Osteoblast (primary cell): Measurements from ENCODE around the gene INPP5A. TPM values are rescaled to one million over a fixed set of nuclear protein-coding genes. Genes with fewer than 3 reads are reported as not detected.

Experiments used
- DNase-seq: peaks from one replicate; pipeline ENCODE4 v3.0.0; 2011; ENCODE audit warnings: low spot score, mixed read lengths; ENCODE audit not compliant: insufficient read length; ENCODE audit errors: missing footprints
- H2AFZ ChIP-seq: 2 replicates; pipeline ENCODE4 v1.6.0; 2011; ENCODE audit warnings: mild to moderate bottlenecking, low read length
- H3K27ac ChIP-seq: 2 replicates; pipeline ENCODE4 v1.5.1; 2011; ENCODE audit warnings: mild to moderate bottlenecking, low read depth, low read length, moderate library complexity
- H3K27me3 ChIP-seq: 2 replicates; pipeline ENCODE4 v1.6.0; 2012; ENCODE audit warnings: mild to moderate bottlenecking, control low read depth, inconsistent platforms, low read length, moderate library complexity; ENCODE audit not compliant: insufficient read depth
- H3K36me3 ChIP-seq: 2 replicates; pipeline ENCODE4 v1.5.1; 2011; ENCODE audit warnings: mild to moderate bottlenecking, low read length, control low read depth, moderate library complexity; ENCODE audit not compliant: insufficient read depth
- H3K4me1 ChIP-seq: 2 replicates; pipeline ENCODE4 v1.5.1; 2011; ENCODE audit warnings: mild to moderate bottlenecking, low read length, control low read depth, moderate library complexity; ENCODE audit not compliant: insufficient read depth
- H3K4me2 ChIP-seq: 2 replicates; pipeline ENCODE4 v1.6.0; 2011; ENCODE audit warnings: mild to moderate bottlenecking, low read length; ENCODE audit not compliant: insufficient read depth
- H3K4me3 ChIP-seq: fragments of 200-600 bp; sonication (generic); 3 replicates; pipeline ENCODE4 v1.5.1; 2012; ENCODE audit warnings: mild to moderate bottlenecking, low read length, inconsistent platforms; ENCODE audit not compliant: insufficient read depth
- H3K79me2 ChIP-seq: 2 replicates; pipeline ENCODE4 v1.6.0; 2012; ENCODE audit warnings: mild to moderate bottlenecking, low read length, control low read depth, inconsistent platforms; ENCODE audit not compliant: insufficient read depth
- H3K9me3 ChIP-seq: 2 replicates; pipeline ENCODE4 v1.5.1; 2011; ENCODE audit warnings: low read depth, low read length, control low read depth
- H4K20me1 ChIP-seq: 2 replicates; pipeline ENCODE4 v1.6.0; 2012; ENCODE audit warnings: mild to moderate bottlenecking, low read length, control low read depth; ENCODE audit not compliant: insufficient read depth
- CTCF ChIP-seq: IDR thresholded peaks from 2 replicates; pipeline ENCODE4 v1.5.1; 2011; ENCODE audit warnings: mild to moderate bottlenecking, low read depth, low read length, moderate library complexity; ENCODE audit errors: extremely low read depth
- total RNA-seq: library from RNA; depleted of rRNA; stranded (reverse); fragments of >200 nt; gene quantifications from 2 replicates; pipeline ENCODE4 v1.2.3, GENCODE V29; 2012

INPP5A gene
- total RNA-seq, 1 donor: 22.8 TPM

GRCh38 chr10:132532749-132533560 lies 4.6 kb upstream of the INPP5A start:
- Histone ChIP-seq H3K4me1 (peaks cover 25% of the 10 kb centered on the region), H3K79me2 (peaks cover 3% of the 10 kb centered on the region), H3K4me3 (no peak overlapping the region), H3K27ac (peak overlapping the region; percentile 26), H3K4me2 (peak overlapping the region; percentile 48), H4K20me1 (no peaks in the 10 kb centered on the region), H3K9me3 (no peaks in the 10 kb centered on the region), H2AFZ (no peak overlapping the region), H3K36me3 (no peaks in the 10 kb centered on the region), H3K27me3 (peaks cover 6% of the 10 kb centered on the region)
- peak; percentile 93 for DNase-seq
- TF ChIP-seq CTCF: no peak

GRCh38 chr10:132533571-132534260 lies 3.9 kb upstream of the INPP5A start:
- no peak for TF ChIP-seq CTCF
- H3K4me3 ChIP-seq: no peak overlapping the region
- peak overlapping the region; percentile 48 for H3K4me2 ChIP-seq
- no peaks in the 10 kb centered on the region for H3K9me3 ChIP-seq
- H3K27ac ChIP-seq: no peak overlapping the region
- peaks cover 32% of the 10 kb centered on the region for H3K4me1 ChIP-seq
- H3K79me2 ChIP-seq: peaks cover 10% of the 10 kb centered on the region
- no peak overlapping the region for H2AFZ ChIP-seq
- no peaks in the 10 kb centered on the region for H3K36me3 ChIP-seq
- peaks cover 2% of the 10 kb centered on the region for H4K20me1 ChIP-seq
- DNase-seq: no peak
- H3K27me3 ChIP-seq: peaks cover under 1% of the 10 kb centered on the region

- H2AFZ ChIP-seq: no peak overlapping the region
- H3K4me1 ChIP-seq: peaks cover 39% of the 10 kb centered on the region
- no peaks in the 10 kb centered on the region for H3K9me3 ChIP-seq
- peaks cover 7% of the 10 kb centered on the region for H4K20me1 ChIP-seq
- H3K4me3 ChIP-seq: no peak overlapping the region
- peak; percentile 65 for DNase-seq
- H3K36me3 ChIP-seq: no peaks in the 10 kb centered on the region
- no peaks in the 10 kb centered on the region for H3K27me3 ChIP-seq
- H3K27ac ChIP-seq: no peak overlapping the region
- TF ChIP-seq CTCF: no peak
- H3K79me2 ChIP-seq: peaks cover 15% of the 10 kb centered on the region
- H3K4me2 ChIP-seq: no peak overlapping the region
Measured at GRCh38 chr10:132534391-132535064, 3.1 kb upstream of the INPP5A start.
